H9 (cell line): Measurements from ENCODE around the gene SLCO3A1. TPM values are rescaled to one million over a fixed set of nuclear protein-coding genes. Genes with fewer than 3 reads are reported as not detected.

ENCODE experiments used
- DNase-seq: peaks from one replicate; pipeline ENCODE4 v3.0.0-alpha.2; 2017
- H2AFZ ChIP-seq: one replicate; pipeline ENCODE4 v1.6.1; 2013; ENCODE audit warnings: mild to moderate bottlenecking, low read length, control low read depth, moderate library complexity
- H2AK5ac ChIP-seq: 2 replicates; pipeline ENCODE4 v1.6.1; 2013; ENCODE audit warnings: low read length, control low read depth, mixed read lengths; ENCODE audit not compliant: insufficient read length
- H2BK120ac ChIP-seq: one replicate; pipeline ENCODE4 v1.6.1; 2013; ENCODE audit warnings: low read depth, mild to moderate bottlenecking, low read length, control low read depth, inconsistent platforms; ENCODE audit not compliant: poor library complexity, severe bottlenecking
- H2BK12ac ChIP-seq: 2 replicates; pipeline ENCODE4 v1.6.1; 2013; ENCODE audit warnings: low read length, control low read depth, mixed read lengths, low read depth; ENCODE audit not compliant: insufficient read length
- H2BK15ac ChIP-seq: 2 replicates; pipeline ENCODE4 v1.6.1; 2013; ENCODE audit warnings: low read depth, low read length, control low read depth
- H2BK20ac ChIP-seq: one replicate; pipeline ENCODE4 v1.6.1; 2013; ENCODE audit warnings: low read depth, mild to moderate bottlenecking, low read length, control low read depth, inconsistent platforms; ENCODE audit not compliant: poor library complexity, severe bottlenecking
- H2BK5ac ChIP-seq: 2 replicates; pipeline ENCODE4 v1.6.1; 2013; ENCODE audit warnings: low read length, control low read depth, mixed read lengths; ENCODE audit not compliant: insufficient read length
- H3K14ac ChIP-seq: 2 replicates; pipeline ENCODE4 v1.6.1; 2013; ENCODE audit warnings: low read length, control low read depth; ENCODE audit not compliant: insufficient read depth
- H3K18ac ChIP-seq: 2 replicates; pipeline ENCODE4 v1.6.1; 2013; ENCODE audit warnings: low read depth, mild to moderate bottlenecking, mixed read lengths, low read length, control low read depth; ENCODE audit not compliant: insufficient read length
- H3K23ac ChIP-seq: 2 replicates; pipeline ENCODE4 v1.6.1; 2013; ENCODE audit warnings: low read length, control low read depth, mixed read lengths, low read depth; ENCODE audit not compliant: insufficient read length
- H3K23me2 ChIP-seq: 2 replicates; pipeline ENCODE4 v1.6.1; 2013; ENCODE audit warnings: low read depth, mild to moderate bottlenecking, mixed read lengths, low read length, control low read depth; ENCODE audit not compliant: insufficient read length, poor library complexity, severe bottlenecking
- H3K27ac ChIP-seq: 2 replicates; pipeline ENCODE4 v1.5.1; 2013; ENCODE audit warnings: low read length, control low read depth, mixed read lengths, low read depth; ENCODE audit not compliant: insufficient read length
- H3K27me3 ChIP-seq: 2 replicates; pipeline ENCODE4 v1.6.1; 2013; ENCODE audit warnings: low read length, control low read depth, inconsistent platforms; ENCODE audit not compliant: insufficient read depth
- H3K4ac ChIP-seq: 2 replicates; pipeline ENCODE4 v1.6.1; 2013; ENCODE audit warnings: low read depth, mild to moderate bottlenecking, control low read depth, inconsistent platforms, low read length, moderate library complexity
- H3K4me1 ChIP-seq: 2 replicates; pipeline ENCODE4 v1.6.1; 2013; ENCODE audit warnings: low read length, control low read depth, inconsistent platforms; ENCODE audit not compliant: insufficient read depth
- H3K4me2 ChIP-seq: 2 replicates; pipeline ENCODE4 v1.6.1; 2013; ENCODE audit warnings: low read length, control low read depth, mixed read lengths; ENCODE audit not compliant: insufficient read length, insufficient read depth
- H3K56ac ChIP-seq: 2 replicates; pipeline ENCODE4 v1.6.1; 2013; ENCODE audit warnings: low read depth, mild to moderate bottlenecking, mixed read lengths, low read length, control low read depth; ENCODE audit not compliant: insufficient read length
- H3K79me1 ChIP-seq: 2 replicates; pipeline ENCODE4 v1.6.1; 2013; ENCODE audit warnings: low read depth, mild to moderate bottlenecking, moderate library complexity, low read length, control low read depth, inconsistent platforms; ENCODE audit not compliant: insufficient read depth, poor library complexity, severe bottlenecking
- H3K79me2 ChIP-seq: 2 replicates; pipeline ENCODE4 v1.6.1; 2013; ENCODE audit warnings: low read length, control low read depth, inconsistent platforms; ENCODE audit not compliant: insufficient read depth
- H3K9ac ChIP-seq: 2 replicates; pipeline ENCODE4 v1.6.1; 2013; ENCODE audit warnings: low read length, control low read depth, mixed read lengths; ENCODE audit not compliant: insufficient read length; ENCODE audit errors: extremely low read depth
- H3K9me3 ChIP-seq: one replicate; pipeline ENCODE4 v1.6.1; 2013; ENCODE audit warnings: low read depth, low read length, inconsistent platforms; ENCODE audit not compliant: control insufficient read depth
- H3T11ph ChIP-seq: one replicate; pipeline ENCODE4 v1.6.1; 2013; ENCODE audit warnings: mild to moderate bottlenecking, low read length, control low read depth, inconsistent platforms
- H4K20me1 ChIP-seq: one replicate; pipeline ENCODE4 v1.6.1; 2013; ENCODE audit not compliant: control insufficient read depth, insufficient read length, insufficient read depth
- H4K5ac ChIP-seq: 2 replicates; pipeline ENCODE4 v1.6.1; 2013; ENCODE audit warnings: low read depth, mild to moderate bottlenecking, mixed read lengths, low read length, control low read depth; ENCODE audit not compliant: insufficient read length
- H4K8ac ChIP-seq: replicated peaks from 2 replicates; pipeline ENCODE4 v1.6.1; 2013; ENCODE audit warnings: low read length, control low read depth, mixed read lengths, low read depth; ENCODE audit not compliant: insufficient read length
- H4K91ac ChIP-seq: 2 replicates; pipeline ENCODE4 v1.6.1; 2013; ENCODE audit warnings: low read depth, mild to moderate bottlenecking, moderate library complexity, mixed read lengths, low read length, control low read depth; ENCODE audit not compliant: insufficient read length
- H3K27ac Mint-ChIP-seq, 3 experiments: 2 replicates in 2 of 3; 3 replicates in 1 of 3; pipeline ENCODE4 v1.8.0; 2020 to 2021; ENCODE audit warnings: mixed read lengths in 3 of 3, mild to moderate bottlenecking in 1 of 3, moderate library complexity in 1 of 3
- H3K27me3 Mint-ChIP-seq: 2 replicates; pipeline ENCODE4 v1.8.0; 2021; ENCODE audit warnings: low read depth, mild to moderate bottlenecking, moderate library complexity, mixed read lengths
- H3K36me3 Mint-ChIP-seq, 3 experiments: 2 replicates in 2 of 3; 3 replicates in 1 of 3; pipeline ENCODE4 v1.8.0; 2020 to 2021; ENCODE audit warnings: low read depth in 3 of 3, mixed read lengths in 3 of 3; ENCODE audit not compliant: insufficient read depth in 1 of 3
- H3K4me1 Mint-ChIP-seq, 2 experiments: 2 replicates each; pipeline ENCODE4 v1.8.0; 2020; ENCODE audit warnings: mixed read lengths in 2 of 2
- H3K4me3 Mint-ChIP-seq, 2 experiments: 2 replicates in 1 of 2; 3 replicates in 1 of 2; pipeline ENCODE4 v1.8.0; 2020 to 2021; ENCODE audit warnings: mild to moderate bottlenecking in 2 of 2, mixed read lengths in 2 of 2, moderate library complexity in 1 of 2
- H3K9me3 Mint-ChIP-seq, 2 experiments: 2 replicates in 1 of 2; 3 replicates in 1 of 2; pipeline ENCODE4 v1.8.0; 2020; ENCODE audit warnings: mild to moderate bottlenecking in 2 of 2, mixed read lengths in 2 of 2, moderate library complexity in 1 of 2
- WGBS: extraction: QIAGEN DNeasy Blood & Tissue Kit; methylation state at CpG from one replicate; pipeline ENCODE4 v1.1.7; 2013; ENCODE audit warnings: missing lambda C conversion rate, low lambda C conversion rate, mixed read lengths; ENCODE audit not compliant: insufficient read length; ENCODE audit errors: extremely low coverage; 5-methylcytosine and 5-hydroxymethylcytosine counted together
- total RNA-seq: library from RNA; stranded (reverse); gene quantifications from 2 replicates; pipeline ENCODE4 v1.2.1, GENCODE V29; 2021
- TF ChIP-seq, protein P1 (sequence below): fragments of 200-600 bp; sonication (generic); conservative IDR thresholded peaks from 3 replicates; pipeline ENCODE4 v1.8.0; 2021; ENCODE audit warnings: antibody characterized with exemption, mild to moderate bottlenecking

Gene SLCO3A1
- total RNA-seq, 1 experiment from 2014 or later, result 9.4 TPM

DNA sequence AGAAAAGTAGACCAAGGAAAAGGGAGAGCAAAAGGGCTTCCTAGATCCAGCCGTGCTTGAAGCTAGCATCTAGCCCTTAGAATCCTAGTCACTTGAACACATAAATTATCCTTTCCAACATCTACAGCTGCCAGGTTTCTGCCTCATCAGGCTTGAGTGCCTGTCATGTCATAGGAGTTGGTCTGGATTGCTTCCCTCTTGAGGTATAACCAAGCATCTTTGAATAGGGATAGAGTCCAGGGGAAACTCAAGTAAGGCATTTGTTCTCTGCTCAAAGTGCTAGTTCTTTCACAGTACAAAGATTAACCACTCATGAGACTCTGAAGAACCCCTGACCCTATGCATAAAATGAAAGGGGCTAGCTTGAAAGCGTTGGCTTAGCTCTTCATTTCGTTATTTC, 72.3 kb downstream of the SLCO3A1 start:
- no peak overlapping the region for H2AFZ ChIP-seq
- no peak overlapping the region for H2AK5ac ChIP-seq
- TF ChIP-seq, protein P1, sequence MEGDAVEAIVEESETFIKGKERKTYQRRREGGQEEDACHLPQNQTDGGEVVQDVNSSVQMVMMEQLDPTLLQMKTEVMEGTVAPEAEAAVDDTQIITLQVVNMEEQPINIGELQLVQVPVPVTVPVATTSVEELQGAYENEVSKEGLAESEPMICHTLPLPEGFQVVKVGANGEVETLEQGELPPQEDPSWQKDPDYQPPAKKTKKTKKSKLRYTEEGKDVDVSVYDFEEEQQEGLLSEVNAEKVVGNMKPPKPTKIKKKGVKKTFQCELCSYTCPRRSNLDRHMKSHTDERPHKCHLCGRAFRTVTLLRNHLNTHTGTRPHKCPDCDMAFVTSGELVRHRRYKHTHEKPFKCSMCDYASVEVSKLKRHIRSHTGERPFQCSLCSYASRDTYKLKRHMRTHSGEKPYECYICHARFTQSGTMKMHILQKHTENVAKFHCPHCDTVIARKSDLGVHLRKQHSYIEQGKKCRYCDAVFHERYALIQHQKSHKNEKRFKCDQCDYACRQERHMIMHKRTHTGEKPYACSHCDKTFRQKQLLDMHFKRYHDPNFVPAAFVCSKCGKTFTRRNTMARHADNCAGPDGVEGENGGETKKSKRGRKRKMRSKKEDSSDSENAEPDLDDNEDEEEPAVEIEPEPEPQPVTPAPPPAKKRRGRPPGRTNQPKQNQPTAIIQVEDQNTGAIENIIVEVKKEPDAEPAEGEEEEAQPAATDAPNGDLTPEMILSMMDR, result no peak
- no peak overlapping the region for H4K91ac ChIP-seq
- H3K27me3 Mint-ChIP-seq, result no peaks in the 10 kb centered on the region
- no peak overlapping the region for H3K4me3 Mint-ChIP-seq
- H3K36me3 Mint-ChIP-seq, result peaks cover 0 to 1% (median 0%) of the 10 kb centered on the region in 3 experiments; a peak in 1 of 7 replicates
- no peak overlapping the region for H3K14ac ChIP-seq
- no peaks in the 10 kb centered on the region for H3K9me3 ChIP-seq
- H2BK5ac ChIP-seq, result no peak overlapping the region
- no peaks in the 10 kb centered on the region for H4K20me1 ChIP-seq
- H3K23me2 ChIP-seq, result no peaks in the 10 kb centered on the region
- no peak overlapping the region for H3K4me2 ChIP-seq
- no peak overlapping the region for H3T11ph ChIP-seq
- peaks cover 37 to 56% of the 10 kb centered on the region in 2 experiments for H3K4me1 Mint-ChIP-seq
- H3K18ac ChIP-seq, result no peak overlapping the region
- no peak overlapping the region for H2BK20ac ChIP-seq
- H3K9me3 Mint-ChIP-seq, result no peaks in the 10 kb centered on the region
- no peak for DNase-seq
- H3K27ac Mint-ChIP-seq, result no peak overlapping the region
- H3K56ac ChIP-seq, result no peak overlapping the region
- no peak overlapping the region for H3K9ac ChIP-seq
- peaks cover 18% of the 10 kb centered on the region; the same call in 1 of the 2 replicates for H3K4me1 ChIP-seq
- H2BK120ac ChIP-seq, result no peak overlapping the region
- no CpG with 5 or more reads among the region's 3 CpGs for WGBS
- H3K4ac ChIP-seq, result no peak overlapping the region
- H3K79me1 ChIP-seq, result no peaks in the 10 kb centered on the region
- H3K23ac ChIP-seq, result no peak overlapping the region
- no peak overlapping the region for H2BK15ac ChIP-seq
- H3K27me3 ChIP-seq, result no peaks in the 10 kb centered on the region; the same call in 1 of the 2 replicates
- H3K79me2 ChIP-seq, result no peaks in the 10 kb centered on the region
- H4K8ac ChIP-seq, result no peak overlapping the region
- no peak overlapping the region for H4K5ac ChIP-seq
- no peak overlapping the region for H2BK12ac ChIP-seq
- H3K27ac ChIP-seq, result no peak overlapping the region
